ENCODE measurements around the gene DEPDC7. TPM values are rescaled to one million over a fixed set of nuclear protein-coding genes. Genes with fewer than 3 reads are reported as not detected.

Gene DEPDC7
- total RNA-seq, 6 donors from 2014 or later = 0.49 to 1.6 (median 1.0) TPM; not detected in 1

- Histone ChIP-seq H3K9me3 (no peaks in the 10 kb centered on the region), H3K27ac (no peak overlapping the region), H3K36me3 (peaks cover 9 to 61% (median 26%) of the 10 kb centered on the region in 4 donors), H3K27me3 (no peaks in the 10 kb centered on the region), H3K4me1 (no peaks in the 10 kb centered on the region), H3K4me3 (no peak overlapping the region)
- no peak for TF ChIP-seq POLR2A (IDR thresholded peaks at IDR 0.05)
- TF ChIP-seq EP300 (IDR thresholded peaks at IDR 0.05) = no peak
- no peak for TF ChIP-seq CTCF (IDR thresholded peaks at IDR 0.05)
- no peak for TF ChIP-seq POLR2AphosphoS5 (IDR thresholded peaks at IDR 0.05)
- WGBS, 2 donors = 83 to 90% methylated on average over 1 of the region's 1 CpG
- DNase-seq (no peak), ATAC-seq (ENCODE audit: low FRiP score in 2 of 2) (no peak)
Measured at GRCh38 chr11:33057284-33057683, 41.6 kb downstream of the DEPDC7 start.

GRCh38 chr11:33059331-33060007, 43.8 kb downstream of the DEPDC7 start:
- peaks cover 9 to 67% (median 32%) of the 10 kb centered on the region in 4 donors for H3K36me3 ChIP-seq

GRCh38 chr11:33060271-33060670, 44.6 kb downstream of the DEPDC7 start:
- no peak overlapping the region for H3K4me3 ChIP-seq
- no peak overlapping the region for H3K27ac ChIP-seq
- TF ChIP-seq POLR2AphosphoS5 (IDR thresholded peaks at IDR 0.05) (no peak), CTCF (IDR thresholded peaks at IDR 0.05) (no peak), EP300 (IDR thresholded peaks at IDR 0.05) (no peak), POLR2A (IDR thresholded peaks at IDR 0.05) (no peak)
- H3K4me1 ChIP-seq = peaks cover 0 to 4% (median 0%) of the 10 kb centered on the region in 4 donors
- no peaks in the 10 kb centered on the region for H3K27me3 ChIP-seq
- ATAC-seq (ENCODE audit: low FRiP score in 2 of 2) = peak in 1 of 2 donors; percentile 16
- 92 to 100% methylated on average over 1 to 3 of the region's 3 CpGs for WGBS, 2 donors
- H3K9me3 ChIP-seq = no peaks in the 10 kb centered on the region
- H3K36me3 ChIP-seq = peaks cover 5 to 67% (median 32%) of the 10 kb centered on the region in 4 donors
- DNase-seq = no peak

More at GRCh38 chr11:33059331-33060007, 43.8 kb downstream of the DEPDC7 start:
- H3K27ac ChIP-seq = no peak overlapping the region
- peaks cover 0 to 4% (median 0%) of the 10 kb centered on the region in 4 donors for H3K4me1 ChIP-seq
- H3K27me3 ChIP-seq = no peaks in the 10 kb centered on the region
- DNase-seq (no peak), ATAC-seq (ENCODE audit: low FRiP score in 2 of 2) (no peak)
- no peak for TF ChIP-seq POLR2A (IDR thresholded peaks at IDR 0.05)
- no peak for TF ChIP-seq EP300 (IDR thresholded peaks at IDR 0.05)
- no peak for TF ChIP-seq POLR2AphosphoS5 (IDR thresholded peaks at IDR 0.05)
- TF ChIP-seq CTCF (IDR thresholded peaks at IDR 0.05) = no peak
- H3K4me3 ChIP-seq = no peak overlapping the region
- WGBS, 2 donors = 83 to 87% methylated on average over 5 of the region's 5 CpGs
- H3K9me3 ChIP-seq = no peaks in the 10 kb centered on the region

GRCh38 chr11:33062137-33062536, 46.5 kb downstream of the DEPDC7 start:
- Histone ChIP-seq H3K9me3 (no peaks in the 10 kb centered on the region), H3K27me3 (no peaks in the 10 kb centered on the region), H3K36me3 (peaks cover 5 to 77% (median 40%) of the 10 kb centered on the region in 4 donors), H3K4me1 (peaks cover 0 to 4% (median 0%) of the 10 kb centered on the region in 4 donors), H3K4me3 (no peak overlapping the region), H3K27ac (no peak overlapping the region)
- TF ChIP-seq POLR2AphosphoS5 (IDR thresholded peaks at IDR 0.05) (no peak), CTCF (IDR thresholded peaks at IDR 0.05) (no peak), POLR2A (IDR thresholded peaks at IDR 0.05) (no peak), EP300 (IDR thresholded peaks at IDR 0.05) (no peak)
- DNase-seq = no peak
- WGBS, 2 donors = 81 to 83% methylated on average over 5 of the region's 5 CpGs
- no peak for ATAC-seq (ENCODE audit: low FRiP score in 2 of 2)

Data from upper lobe of left lung (tissue), 6 donors.